Tibial nerve (tissue), 4 donors: Measurements from ENCODE around the gene CHI3L1. TPM values are rescaled to one million over a fixed set of nuclear protein-coding genes. Genes with fewer than 3 reads are reported as not detected.

Experiments
- DNase-seq, 2 donors: peaks; one replicate each; pipeline ENCODE4 v3.0.0-alpha.2; 2019; ENCODE audit warnings: low spot score in 2 of 2
- H3K27ac ChIP-seq, 4 donors: fragments of 200-600 bp; sonication (generic) in 3 of 4; one replicate each; pipeline ENCODE4 v1.5.1; 2017 to 2019; ENCODE audit warnings: mild to moderate bottlenecking in 1 of 4
- H3K27me3 ChIP-seq, 2 donors: fragments of 200-600 bp; sonication (generic) in 1 of 2; one replicate each; pipeline versions ENCODE4 v1.5.1 to v1.6.0; 2017 to 2019
- H3K36me3 ChIP-seq, 3 donors: fragments of 200-600 bp; sonication (generic); one replicate each; pipeline ENCODE4 v1.5.1; 2018 to 2019
- H3K4me1 ChIP-seq, 4 donors: fragments of 200-600 bp; sonication (generic) in 3 of 4; one replicate each; pipeline ENCODE4 v1.5.1; 2017 to 2019
- H3K4me3 ChIP-seq, 4 donors: fragments of 200-600 bp; sonication (generic) in 3 of 4; one replicate each; pipeline ENCODE4 v1.5.1; 2017 to 2019; ENCODE audit warnings: mild to moderate bottlenecking in 1 of 4, moderate library complexity in 1 of 4
- H3K9me3 ChIP-seq, 4 donors: fragments of 200-600 bp; sonication (generic) in 3 of 4; one replicate each; pipeline ENCODE4 v1.5.1; 2017 to 2019
- EP300 ChIP-seq, 2 donors: sonication (generic); formaldehyde crosslinking; IDR thresholded peaks; one replicate each; pipeline ENCODE4 v1.6.1; 2017; ENCODE audit warnings: antibody characterized with exemption in 2 of 2, mild to moderate bottlenecking in 1 of 2
- POLR2A ChIP-seq, 2 donors: fragments of 450-650 bp; IDR thresholded peaks; one replicate each; pipeline ENCODE4 v1.6.1; 2017; ENCODE audit warnings: antibody characterized with exemption in 2 of 2, mild to moderate bottlenecking in 2 of 2, moderate library complexity in 2 of 2
- WGBS, 2 donors: methylation state at CpG; one replicate each; pipeline ENCODE4 v1.1.5; 2018; 5-methylcytosine and 5-hydroxymethylcytosine counted together
- total RNA-seq, 4 donors: library from RNA; depleted of rRNA; stranded (reverse); fragments of >200 nt; gene quantifications; one replicate each; pipeline ENCODE4 v1.1.0, GENCODE V29; 2016
- TF ChIP-seq, protein P1 (sequence below), 5 experiments: fragments of 200-600 bp in 3 of 5; fragments of 450-650 bp in 2 of 5; sonication (generic) in 3 of 5; IDR thresholded peaks; one replicate each; pipeline ENCODE4 v1.5.1; 2016 to 2019; ENCODE audit warnings: antibody characterized with exemption in 5 of 5, mild to moderate bottlenecking in 3 of 5, moderate library complexity in 2 of 5

CHI3L1 gene
- total RNA-seq, 4 donors from 2014 or later = 5.0 to 150 (median 18.8) TPM; not detected in 1

DNA sequence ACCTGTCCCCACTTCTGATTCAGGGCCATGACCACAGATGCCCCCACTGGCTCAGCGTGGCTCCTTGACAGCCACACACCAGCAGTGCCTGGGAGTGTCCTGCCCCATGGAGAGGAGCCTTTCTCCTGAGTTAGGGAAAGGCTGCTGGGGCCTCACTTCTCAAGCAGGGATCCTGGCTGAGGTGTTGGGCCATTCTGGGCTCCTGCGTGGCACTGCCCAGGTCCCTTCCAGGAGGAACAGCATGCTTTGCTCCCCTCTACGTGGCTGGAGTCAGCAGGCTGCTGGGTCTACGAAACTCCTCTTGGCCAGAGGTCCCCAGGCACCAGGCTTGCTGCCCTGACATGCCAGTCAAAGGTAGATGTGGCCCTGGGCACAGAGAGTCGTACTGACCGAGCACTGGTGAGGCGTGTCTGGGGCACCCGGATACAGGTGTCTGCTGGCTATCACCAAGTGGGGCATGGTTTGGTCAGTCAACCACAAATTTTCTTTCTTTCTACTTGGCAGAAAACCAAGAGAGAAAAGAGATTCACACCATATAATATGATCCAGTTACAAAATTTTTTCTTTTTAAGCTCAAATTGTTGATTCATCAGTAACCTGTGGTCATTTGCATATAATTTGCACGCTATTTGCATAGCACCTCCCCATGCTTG lies 54.8 kb downstream of the CHI3L1 start:
- WGBS, 2 donors = 92 to 93% methylated on average over 8 to 9 of the region's 9 CpGs
- TF ChIP-seq POLR2A (IDR thresholded peaks at IDR 0.05) (no peak), EP300 (IDR thresholded peaks at IDR 0.05) (no peak)
- TF ChIP-seq, protein P1, sequence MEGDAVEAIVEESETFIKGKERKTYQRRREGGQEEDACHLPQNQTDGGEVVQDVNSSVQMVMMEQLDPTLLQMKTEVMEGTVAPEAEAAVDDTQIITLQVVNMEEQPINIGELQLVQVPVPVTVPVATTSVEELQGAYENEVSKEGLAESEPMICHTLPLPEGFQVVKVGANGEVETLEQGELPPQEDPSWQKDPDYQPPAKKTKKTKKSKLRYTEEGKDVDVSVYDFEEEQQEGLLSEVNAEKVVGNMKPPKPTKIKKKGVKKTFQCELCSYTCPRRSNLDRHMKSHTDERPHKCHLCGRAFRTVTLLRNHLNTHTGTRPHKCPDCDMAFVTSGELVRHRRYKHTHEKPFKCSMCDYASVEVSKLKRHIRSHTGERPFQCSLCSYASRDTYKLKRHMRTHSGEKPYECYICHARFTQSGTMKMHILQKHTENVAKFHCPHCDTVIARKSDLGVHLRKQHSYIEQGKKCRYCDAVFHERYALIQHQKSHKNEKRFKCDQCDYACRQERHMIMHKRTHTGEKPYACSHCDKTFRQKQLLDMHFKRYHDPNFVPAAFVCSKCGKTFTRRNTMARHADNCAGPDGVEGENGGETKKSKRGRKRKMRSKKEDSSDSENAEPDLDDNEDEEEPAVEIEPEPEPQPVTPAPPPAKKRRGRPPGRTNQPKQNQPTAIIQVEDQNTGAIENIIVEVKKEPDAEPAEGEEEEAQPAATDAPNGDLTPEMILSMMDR (IDR thresholded peaks at IDR 0.05) = no peak
- H3K27me3 ChIP-seq = peaks cover 0 to 8% of the 10 kb centered on the region in 2 donors
- H3K27ac ChIP-seq = no peak overlapping the region
- H3K4me3 ChIP-seq = no peak overlapping the region
- peaks cover 0 to 39% (median 13%) of the 10 kb centered on the region in 4 donors for H3K4me1 ChIP-seq
- no peaks in the 10 kb centered on the region for H3K9me3 ChIP-seq
- no peaks in the 10 kb centered on the region for H3K36me3 ChIP-seq
- DNase-seq = no peak

DNA sequence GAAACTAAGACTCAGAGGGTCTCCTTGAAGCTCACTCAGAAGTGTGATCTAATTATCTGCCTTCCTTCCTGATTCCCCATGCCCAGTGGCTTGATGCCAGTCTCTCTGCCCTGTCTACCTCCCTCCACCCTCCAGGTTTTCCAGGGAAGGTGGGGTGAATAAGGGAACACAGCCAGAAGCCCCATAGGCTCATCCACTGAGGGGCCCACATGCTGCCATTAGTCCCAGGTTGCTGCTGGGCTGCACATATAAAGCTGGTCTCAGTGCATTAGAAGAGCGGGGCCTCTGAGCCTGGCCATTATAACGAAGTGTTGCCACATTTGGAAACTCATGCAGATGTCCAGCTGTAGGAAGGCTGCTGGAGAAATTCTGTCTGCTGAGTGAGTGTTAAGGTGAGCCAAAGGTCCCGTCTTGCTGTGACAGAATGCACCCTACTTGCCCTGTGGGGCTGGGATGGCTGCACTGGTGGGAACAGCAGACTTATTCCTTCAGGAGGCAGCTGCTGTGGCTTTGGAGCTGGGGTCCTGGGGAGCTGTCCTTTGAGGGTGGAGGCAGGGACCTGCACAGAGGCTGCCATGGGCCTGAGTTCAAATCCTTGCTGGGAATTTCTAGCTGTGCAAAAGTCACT lies 56.0 kb downstream of the CHI3L1 start:
- Histone ChIP-seq H3K27ac (no peak overlapping the region), H3K4me3 (no peak overlapping the region), H3K36me3 (no peaks in the 10 kb centered on the region), H3K9me3 (no peaks in the 10 kb centered on the region), H3K4me1 (peaks cover 0 to 46% (median 13%) of the 10 kb centered on the region in 4 donors), H3K27me3 (peaks cover 0 to 17% of the 10 kb centered on the region in 2 donors)
- DNase-seq = no peak
- TF ChIP-seq POLR2A (IDR thresholded peaks at IDR 0.05) (no peak), EP300 (IDR thresholded peaks at IDR 0.05) (no peak)
- TF ChIP-seq, protein P1 (IDR thresholded peaks at IDR 0.05) = no peak
- WGBS, 2 donors = 73 to 89% methylated on average over 3 of the region's 3 CpGs

DNA sequence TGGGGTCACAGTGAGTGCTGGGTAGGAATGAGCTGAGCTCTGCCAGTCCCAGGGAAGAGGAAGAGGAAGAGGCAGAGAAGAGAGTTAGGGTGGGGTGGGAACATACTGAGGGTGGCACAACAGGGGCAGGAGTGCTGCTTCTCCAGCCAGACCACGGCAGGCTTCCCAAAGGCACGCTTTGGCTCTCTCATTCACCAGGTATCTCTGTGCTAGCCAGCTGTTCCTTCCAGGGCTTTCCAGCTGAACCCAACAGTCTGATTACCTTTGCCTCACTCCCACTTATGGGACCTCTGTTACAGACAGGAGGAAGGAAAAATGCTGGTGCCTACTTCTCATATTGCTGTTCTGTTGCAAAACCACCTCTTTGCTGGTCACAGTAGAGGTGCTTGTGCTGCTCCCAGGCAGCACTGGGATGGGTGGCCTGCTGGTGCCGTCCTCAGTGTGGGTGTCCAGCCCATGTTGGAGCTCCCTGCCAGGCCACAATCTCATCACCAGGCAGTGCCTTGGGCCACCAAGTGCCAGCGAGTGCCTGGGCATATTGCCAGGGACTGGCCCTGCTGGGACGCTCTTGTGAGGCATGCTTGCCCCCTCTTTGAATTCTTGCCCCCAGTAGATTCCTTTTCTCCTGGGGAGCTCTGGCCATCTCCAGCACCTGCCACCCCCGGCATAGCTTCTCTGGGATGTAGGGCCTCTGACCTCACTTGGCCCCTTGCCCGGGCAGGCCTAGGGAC lies 56.8 kb downstream of the CHI3L1 start:
- peaks cover 0 to 24% of the 10 kb centered on the region in 2 donors for H3K27me3 ChIP-seq
- peaks cover 0 to 46% (median 13%) of the 10 kb centered on the region in 4 donors for H3K4me1 ChIP-seq
- TF ChIP-seq POLR2A (IDR thresholded peaks at IDR 0.05) (no peak), EP300 (IDR thresholded peaks at IDR 0.05) (no peak)
- TF ChIP-seq, protein P1 (IDR thresholded peaks at IDR 0.05) = no peak
- H3K36me3 ChIP-seq = no peaks in the 10 kb centered on the region
- DNase-seq = no peak
- H3K27ac ChIP-seq = peak overlapping the region in 1 of 4 donors; percentile 17
- no peak overlapping the region for H3K4me3 ChIP-seq
- H3K9me3 ChIP-seq = no peaks in the 10 kb centered on the region
- 41 to 55% methylated on average over 4 to 7 of the region's 7 CpGs for WGBS, 2 donors

Other genes starting within 250 kb of the CHI3L1 start
- 10 to 100 TPM; 68.6 to 95.1 (median 80.1) TPM for gene ADIPOR1, start 228.4 kb downstream of the CHI3L1 start, total RNA-seq
- 10 to 100 TPM; 36.6 to 48.9 (median 42.2) TPM for gene CYB5R1, start 219.4 kb downstream of the CHI3L1 start, total RNA-seq
- gene TMEM183A, start 179.3 kb downstream of the CHI3L1 start, total RNA-seq = 10 to 100 TPM; 64.3 to 80.6 (median 74.7) TPM
- 10 to 100 TPM in 1 of 4 donors, under 1 TPM in 3; under 0.01 to 24.6 (median 0.30) TPM for gene PPFIA4, start 160.2 kb downstream of the CHI3L1 start, total RNA-seq
- gene MYOG, start 100.7 kb downstream of the CHI3L1 start, total RNA-seq = not detected
- gene ADORA1, start 59.0 kb downstream of the CHI3L1 start, total RNA-seq = 1 to 10 TPM in 2 of 4 donors, under 1 TPM in 2; 0.30 to 2.2 (median 0.96) TPM
- not detected for gene MYBPH, start 10.9 kb downstream of the CHI3L1 start, total RNA-seq
- gene CHIT1, start 43.0 kb upstream of the CHI3L1 start, total RNA-seq = under 1 TPM in 2 of 4 donors, not detected in 2; 0.39 to 0.42 TPM
- gene BTG2, start 118.8 kb upstream of the CHI3L1 start, total RNA-seq = 100 to 1,000 TPM; 153 to 208 (median 177) TPM
- 100 to 1,000 TPM in 2 of 4 donors, 10 to 100 TPM in 2; 73.9 to 203 (median 102) TPM for gene FMOD, start 164.4 kb upstream of the CHI3L1 start, total RNA-seq